CD4-positive, alpha-beta T cell treated with Interleukin-6 at 100 ng/mL for 8 hours (primary cell): ENCODE results near the gene MED22.

Source experiments
- DNase-seq: peaks from one replicate; pipeline ENCODE4 v3.0.0-alpha.2; 2020; ENCODE audit warnings: mixed read lengths, low spot score

The MED22 gene

DNA sequence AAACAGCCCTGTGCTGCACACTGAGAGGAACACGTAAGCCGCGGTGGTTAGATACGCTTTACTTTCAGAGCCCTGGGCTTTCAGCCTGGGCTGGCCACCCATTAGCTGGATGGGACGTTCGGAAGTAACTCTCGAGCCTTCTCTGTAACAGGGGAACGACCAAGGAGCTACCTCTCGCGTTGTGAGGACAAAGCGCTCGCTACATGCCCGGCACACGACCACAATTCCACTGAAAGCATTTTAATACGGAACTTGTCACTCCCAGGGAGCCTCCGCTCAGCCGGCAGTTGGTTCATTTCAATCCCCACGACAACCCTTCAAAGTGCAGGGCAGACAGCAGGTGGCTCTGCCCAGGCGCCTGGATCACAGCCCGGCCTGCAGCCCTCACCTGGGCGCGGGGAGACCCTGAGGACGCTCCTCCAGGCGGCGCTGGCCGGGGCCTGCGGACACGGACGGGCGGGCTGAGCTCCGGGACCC lies 8.0 kb upstream of the MED22 start:
- no peak for DNase-seq

DNA sequence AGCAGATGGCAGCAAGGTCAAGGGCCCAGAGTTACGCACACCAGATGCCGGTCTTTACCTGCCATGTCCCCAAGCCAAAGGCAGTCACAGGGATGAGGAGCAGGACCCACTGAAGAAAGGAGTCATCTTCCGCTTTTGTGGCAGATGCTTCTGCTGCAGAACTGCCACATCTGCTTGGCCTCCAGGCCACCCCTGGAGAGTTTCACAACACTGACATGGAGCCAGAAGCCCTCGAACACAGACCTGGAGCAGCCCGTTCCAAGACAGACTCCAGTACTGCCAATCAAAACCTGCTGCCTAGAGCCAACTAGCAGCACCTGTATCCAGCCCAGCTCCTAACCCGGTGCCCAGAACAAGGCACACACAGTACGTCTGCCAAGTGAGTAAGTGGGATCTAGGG lies 6.8 kb upstream of the MED22 start:
- no peak for DNase-seq

DNA sequence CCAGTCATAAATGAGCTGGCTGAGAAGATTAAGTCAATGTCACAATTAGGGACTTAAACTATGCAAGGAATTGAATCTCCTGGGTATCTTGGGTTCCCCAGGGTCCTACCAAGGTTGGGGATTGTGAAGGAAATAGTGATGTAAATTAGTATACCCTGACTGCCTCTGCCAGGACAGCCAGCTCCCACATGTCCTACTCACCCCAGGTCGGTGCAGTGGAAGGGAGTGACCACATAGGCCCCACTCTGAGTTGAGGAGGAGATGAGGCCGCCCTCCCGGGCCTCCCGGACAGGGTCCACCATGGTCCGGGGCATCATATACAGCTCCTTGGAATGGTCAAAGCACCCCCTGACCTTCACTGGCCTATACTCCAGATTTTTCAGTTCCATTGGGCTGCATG lies 5.6 kb upstream of the MED22 start:
- no peak for DNase-seq

DNA sequence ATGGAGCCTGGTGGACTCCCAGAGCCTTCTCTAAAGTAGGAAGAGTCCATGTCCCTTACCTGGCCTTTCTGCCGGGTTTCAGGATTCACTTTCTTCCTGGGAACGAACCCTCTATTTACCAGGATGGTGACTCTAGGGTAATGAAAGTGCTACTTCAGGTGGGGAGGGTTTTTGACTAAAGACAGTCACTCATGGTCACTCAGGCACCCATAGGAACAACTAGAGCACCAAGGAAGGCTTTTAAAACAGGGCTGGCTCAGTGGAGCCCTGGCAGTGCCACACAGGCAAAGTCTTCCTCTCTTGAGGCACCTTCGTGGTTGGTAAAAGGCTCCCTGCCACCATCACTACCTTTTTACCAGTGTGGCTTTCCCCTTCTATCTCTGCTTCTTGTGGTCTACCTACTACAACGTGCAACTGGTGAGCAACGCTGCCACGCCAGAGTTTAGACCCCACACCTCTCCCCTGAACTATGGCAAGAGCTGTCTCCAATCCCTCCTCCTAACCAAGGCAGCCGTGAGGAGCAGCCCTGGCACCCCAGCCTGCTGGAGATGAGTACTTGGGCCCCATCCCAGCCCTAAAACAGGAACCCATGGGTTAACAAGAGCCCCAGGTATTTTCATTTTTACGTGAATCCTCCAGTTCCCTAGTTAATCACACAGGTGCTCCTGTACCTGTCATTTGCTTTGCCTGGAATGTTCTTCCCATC lies 4.9 kb upstream of the MED22 start:
- DNase-seq: no peak

DNA sequence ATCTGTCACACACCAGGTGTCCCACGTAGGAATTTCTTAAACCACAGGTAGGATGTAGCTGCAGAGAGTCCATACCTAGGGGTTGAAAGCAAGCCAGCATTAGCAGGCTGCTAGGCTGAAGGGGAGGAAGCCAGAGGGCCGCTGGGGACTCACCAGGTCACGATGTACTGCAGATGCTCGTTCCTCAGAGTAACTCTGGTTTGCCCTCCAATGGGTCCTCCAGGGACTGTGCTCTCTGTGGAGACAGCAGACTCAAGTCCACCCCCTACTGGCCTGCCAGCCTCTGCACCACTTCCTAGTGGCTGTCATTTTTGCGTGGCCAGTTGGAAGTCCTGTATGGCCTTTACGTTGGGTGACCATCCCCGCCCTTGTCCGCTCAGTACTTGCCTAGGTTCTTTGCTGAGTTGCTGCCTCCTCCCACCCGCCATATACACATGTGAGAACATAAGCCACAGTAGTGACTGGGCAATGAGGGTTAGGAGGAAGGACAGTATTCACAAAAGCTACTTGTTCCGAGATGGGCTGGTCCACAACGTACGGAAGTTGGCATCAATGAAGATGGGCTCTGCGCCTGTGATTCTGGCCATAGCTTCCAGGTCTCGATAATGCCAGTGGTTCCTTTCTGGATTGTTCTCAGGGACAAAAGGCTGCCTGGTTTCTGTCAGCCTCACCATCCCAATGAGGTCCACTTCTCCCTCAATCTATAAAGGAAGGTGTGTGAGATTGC lies 4.1 kb upstream of the MED22 start:
- no peak for DNase-seq

DNA sequence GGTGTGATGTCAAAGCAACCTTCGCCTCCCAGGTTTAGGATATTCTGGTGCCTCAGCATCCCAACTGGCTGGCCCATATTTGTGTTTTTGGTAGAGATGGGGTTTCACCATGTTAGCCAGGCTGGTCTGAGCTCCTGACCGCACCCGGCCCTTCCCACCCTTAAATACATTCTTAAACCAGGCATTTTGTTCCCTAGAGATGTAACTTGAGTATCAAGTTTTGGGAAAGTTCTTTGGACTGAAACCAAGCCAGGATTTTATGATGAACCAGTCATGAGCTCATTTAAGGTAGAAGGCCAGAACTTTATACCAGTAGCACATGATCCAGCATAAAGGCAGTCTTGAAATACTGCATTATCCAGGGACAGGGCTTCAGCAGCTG lies 3.6 kb upstream of the MED22 start:
- DNase-seq: no peak

DNA sequence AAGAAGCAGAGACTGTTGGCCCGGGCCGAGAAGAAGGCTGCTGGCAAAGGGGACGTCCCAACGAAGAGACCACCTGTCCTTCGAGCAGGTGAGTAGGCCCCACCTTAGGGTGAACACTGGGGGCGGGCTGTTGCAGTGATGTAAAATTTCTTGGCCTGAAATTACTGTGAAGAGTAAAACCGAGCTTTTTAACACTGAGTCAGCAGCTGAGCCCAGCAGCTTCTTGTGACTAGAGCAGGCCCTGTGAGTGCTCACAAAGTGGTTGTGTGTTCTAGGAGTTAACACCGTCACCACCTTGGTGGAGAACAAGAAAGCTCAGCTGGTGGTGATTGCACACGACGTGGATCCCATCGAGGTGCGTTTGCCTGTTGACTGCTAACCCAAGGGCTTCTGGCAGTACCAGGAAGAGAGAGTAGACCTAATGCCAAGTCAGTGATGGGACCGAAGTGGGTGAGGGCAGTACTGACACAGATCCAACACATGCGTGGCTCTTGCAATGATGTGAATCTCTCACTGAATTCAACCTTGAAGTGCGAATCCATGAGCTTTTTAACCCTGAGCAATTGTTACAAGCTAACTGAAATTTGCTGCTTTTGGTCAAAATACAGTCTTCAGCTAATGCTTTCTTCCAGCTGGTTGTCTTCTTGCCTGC lies 2.2 kb upstream of the MED22 start:
- no peak for DNase-seq

DNA sequence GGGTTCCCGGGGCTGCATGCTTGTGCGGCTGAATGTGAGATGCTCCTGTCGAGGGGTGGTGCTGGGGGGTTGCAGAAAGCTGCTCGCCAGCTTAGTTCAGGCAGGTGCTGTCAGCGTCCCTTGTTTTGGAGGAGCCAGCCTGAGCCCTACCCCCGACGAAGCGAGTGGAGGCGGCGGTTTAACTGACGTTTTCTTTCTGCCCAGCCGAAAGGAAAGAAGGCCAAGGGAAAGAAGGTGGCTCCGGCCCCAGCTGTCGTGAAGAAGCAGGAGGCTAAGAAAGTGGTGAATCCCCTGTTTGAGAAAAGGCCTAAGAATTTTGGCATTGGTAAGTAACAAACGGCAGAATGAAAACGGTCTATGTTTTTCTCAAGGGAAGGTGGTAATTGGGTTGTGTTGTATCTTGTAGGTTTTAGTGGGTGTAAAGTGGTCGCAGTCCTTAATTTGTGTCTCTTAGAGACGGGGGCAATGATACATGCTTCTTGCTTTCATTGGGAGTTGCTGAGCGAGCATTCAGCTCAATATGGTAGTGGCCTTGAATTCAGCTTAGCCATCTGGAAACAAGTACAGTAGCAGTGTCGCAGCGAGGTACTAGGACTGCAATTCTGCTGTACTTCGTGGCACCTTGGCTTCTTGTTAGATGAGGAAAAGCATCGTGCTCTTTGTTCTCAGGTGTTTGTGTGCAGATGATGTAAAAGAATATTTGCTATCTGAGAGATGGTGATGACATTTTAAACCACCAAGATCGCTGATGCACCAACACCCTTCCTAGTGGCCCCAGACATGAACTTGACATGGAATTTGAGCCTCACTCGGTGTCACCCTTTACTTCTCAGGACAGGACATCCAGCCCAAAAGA lies 1.0 kb upstream of the MED22 start:
- no peak for DNase-seq

DNA sequence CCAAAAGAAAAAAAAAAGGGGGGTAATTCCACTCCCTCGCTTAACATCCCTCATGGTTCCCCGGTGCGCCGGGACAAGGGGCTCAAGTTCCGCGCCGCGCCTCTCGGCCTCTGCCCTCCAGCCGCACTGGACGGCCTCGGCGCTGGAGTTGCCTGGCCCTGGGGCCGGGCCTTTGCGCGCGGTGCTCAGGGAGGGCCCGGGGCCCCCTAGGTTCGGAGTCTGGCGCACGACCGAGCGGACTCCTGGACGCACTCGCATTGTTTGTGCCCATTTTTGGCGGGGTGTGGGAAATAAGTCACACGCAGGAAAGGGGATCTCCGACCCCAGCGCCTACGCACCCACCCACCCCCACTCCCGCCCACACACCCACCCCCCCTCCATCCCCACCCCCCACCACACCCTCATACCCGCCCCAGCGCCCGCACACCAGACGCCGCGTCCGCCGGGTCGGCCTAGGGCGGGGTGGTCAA lies 381 bp downstream of the MED22 start:
- peak; percentile 35 for DNase-seq

DNA sequence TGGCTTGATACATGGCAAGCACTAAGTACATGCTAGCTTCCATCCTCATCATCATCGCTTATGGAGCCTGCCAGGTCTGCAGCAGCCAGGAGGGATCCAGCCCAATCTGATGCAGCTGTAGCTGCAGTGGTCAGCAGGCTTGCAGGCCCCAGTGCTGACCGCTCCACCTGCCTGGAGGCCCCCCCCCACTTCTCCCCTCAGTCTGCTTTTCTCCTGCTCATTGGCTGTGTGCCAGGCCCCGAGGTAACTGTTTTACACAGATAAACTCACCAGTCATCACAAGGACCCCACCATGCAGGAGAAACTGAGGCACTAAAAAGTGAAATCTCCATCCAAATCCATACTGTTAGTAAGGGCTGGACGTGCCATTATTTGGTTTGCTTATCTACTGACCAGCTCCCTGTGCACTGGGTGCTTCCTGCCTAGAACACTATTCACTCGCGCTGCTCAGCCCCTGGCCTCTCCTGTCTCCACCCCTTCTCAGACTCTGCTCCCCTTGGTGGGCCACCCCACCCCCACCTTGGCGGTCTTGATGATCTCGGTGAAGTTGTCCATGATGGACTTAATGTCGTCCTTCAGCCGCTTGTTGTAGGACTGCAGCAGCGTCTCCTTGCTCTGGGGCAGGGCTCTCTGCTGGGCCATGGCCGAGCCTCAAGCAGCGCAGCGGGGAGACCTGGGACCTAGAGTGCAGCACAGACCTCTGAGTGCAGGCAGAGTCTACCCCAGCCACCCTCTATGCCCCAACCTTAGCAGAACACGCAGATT lies 1.7 kb downstream of the MED22 start:
- no peak for DNase-seq

DNA sequence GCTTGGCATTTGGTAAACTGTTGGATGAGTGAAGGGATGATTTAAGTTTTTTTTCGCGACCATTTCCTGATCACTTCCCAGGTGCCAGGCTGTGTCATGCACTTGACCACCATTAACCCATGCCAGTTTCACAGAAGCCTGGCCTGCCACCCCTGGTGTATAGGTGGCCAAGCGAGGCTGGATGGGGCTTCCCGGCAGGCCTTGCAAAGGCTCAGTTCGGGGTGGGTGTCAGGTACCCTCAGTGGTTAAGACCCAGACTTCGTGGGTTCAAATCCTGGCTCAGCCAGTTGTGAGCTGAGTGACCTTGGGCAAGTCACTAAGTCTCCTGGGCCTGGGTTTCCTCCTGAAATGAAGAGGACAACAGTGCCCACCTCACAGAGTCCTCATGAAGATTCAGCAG lies 2.3 kb downstream of the MED22 start:
- DNase-seq: no peak

DNA sequence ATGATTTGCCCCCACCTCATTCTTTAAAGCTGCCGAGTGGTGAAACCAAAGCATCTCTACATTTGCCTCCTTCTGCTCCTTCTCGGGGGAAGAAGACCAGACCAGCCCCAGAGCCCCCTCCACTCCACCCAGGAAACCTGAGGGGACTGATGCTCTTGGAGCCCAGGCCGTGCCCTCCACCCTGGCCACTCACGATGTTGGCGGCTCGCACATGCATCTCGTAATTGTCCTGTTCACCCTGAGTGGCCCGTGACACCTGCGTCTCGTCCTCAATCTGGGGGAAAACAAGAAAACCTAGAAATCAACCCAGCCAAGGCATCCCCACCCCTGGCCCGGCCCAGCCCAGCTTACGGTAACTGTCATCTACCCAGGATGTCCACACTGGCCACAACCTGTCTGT lies 3.0 kb downstream of the MED22 start:
- no peak for DNase-seq

DNA sequence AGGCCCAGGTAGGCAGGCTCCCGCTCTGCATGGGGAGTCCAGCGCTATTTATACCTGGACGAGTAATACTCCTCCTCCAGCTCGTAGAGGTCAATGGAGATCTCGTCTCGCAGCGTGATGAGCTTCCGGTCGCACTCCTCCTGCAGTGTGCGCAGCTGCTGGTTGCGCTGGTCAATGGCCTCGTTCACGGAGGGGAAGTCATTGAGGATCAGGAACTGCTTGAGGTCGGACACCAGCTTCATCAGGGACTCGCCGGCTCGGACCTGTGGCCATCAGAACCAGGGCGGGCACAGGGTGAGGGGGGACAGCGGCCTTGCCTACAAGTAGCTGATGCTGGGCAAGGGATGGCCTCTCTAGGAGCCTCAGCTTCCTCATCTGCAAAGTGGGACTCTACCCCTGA lies 3.9 kb downstream of the MED22 start:
- DNase-seq: no peak

DNA sequence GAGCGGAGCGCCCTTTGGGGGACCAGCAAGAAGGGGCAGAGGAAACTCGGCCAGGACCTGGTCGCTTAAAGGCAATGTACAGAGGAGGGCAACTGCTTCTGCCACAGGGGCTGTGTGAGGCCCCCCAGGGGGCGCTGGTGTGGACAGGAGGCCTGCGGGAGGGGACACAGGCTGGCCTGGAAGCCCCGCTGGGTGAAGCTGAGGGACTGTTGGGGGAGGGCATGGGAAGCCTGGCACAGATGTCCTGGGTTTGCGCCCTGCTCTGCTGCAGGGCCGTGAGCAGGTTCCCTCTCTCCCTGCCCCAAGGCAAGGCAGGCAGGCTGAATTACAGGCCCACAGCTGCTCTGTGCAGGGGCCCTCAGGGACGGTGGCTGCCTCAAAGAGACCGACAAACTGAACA lies 5.4 kb downstream of the MED22 start:
- no peak for DNase-seq

DNA sequence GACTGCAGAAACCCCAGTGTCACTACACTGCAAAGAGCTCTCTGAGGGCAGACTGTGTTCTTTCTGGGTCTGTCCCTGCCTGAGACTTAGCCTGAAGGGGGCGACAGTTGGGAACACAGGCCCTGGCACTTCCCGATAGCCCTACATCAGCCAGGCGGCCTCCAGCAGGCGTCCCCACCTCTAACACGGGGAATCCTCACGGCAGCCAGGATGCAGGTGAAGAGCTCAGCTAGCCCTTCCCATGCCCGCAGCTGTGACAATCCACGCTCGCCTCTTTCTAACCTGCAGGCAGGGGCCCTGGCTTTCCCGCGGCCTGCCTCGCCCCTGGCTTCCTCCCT lies 5.9 kb downstream of the MED22 start:
- no peak for DNase-seq

DNA sequence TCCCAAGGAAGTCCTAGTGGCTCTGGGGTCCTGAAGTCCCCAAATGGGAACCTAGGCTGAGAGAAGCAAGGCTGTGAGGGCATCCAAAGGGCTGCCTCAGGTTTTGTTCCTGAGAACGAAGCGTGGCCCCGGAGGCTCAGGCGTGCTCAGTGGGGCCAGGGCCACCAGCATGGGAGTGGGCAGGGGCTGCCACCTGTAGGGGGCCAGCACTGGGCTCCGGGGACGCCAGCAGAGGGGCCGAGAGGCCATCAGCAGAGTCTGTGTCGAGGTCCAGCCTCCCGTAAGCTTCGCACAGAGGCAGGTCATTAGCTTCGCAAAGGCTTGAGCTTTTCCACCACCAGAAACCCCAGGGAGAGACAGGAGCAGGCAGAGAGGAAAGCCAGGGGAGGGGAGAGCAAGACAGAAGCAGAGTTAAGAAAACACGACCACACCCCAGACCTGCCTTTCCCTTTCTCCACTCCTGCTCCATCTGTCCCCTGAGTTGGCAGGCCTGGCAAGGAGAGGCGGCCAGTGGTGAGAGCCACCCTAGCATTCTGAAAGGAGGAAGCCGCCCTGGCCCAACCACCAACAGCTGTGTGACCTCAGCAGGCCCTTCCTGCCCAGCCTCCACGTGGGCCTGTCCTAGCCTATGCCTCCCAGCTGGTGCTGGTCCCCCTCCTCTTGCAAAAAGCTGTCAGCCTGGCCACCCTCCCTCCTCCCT lies 6.4 kb downstream of the MED22 start:
- DNase-seq: no peak

DNA sequence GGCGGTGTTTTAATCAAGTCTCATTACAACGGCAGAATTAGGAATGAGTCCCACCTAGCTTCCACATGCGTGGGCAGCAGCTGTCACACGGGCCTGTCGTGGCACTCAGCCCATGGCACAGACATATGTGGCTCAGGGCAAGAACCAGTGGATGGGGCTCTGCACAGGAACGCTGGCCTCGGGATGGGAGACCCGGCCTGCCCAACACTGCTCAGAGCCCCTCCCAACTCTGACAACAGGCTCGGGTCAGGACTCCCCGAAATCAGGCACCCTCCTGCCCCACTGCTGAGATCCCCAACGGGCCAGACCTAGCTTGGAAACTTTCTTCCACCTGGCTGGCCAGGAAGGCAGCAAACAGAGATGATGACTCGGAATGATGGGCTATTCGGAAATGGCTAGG lies 7.0 kb downstream of the MED22 start:
- no peak for DNase-seq

DNA sequence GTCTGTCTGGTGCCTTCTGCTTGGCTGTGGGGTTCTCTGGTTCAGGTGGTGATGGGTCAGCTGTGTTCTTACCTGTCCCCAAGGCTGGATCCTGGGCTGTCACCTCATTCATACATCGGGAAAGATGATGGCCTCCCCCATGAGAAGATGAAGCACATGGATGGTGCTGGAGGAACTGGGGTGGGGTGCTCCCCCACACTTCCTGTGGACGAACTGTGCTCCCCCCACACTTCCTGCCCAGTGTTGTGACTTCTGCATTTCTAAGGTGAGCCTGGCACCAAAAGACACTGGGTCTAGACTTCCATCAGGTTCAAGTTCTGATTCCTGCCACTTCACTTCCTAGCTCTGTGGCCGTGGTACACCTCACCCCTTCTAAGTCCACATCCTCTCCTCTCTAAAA lies 7.7 kb downstream of the MED22 start:
- DNase-seq: no peak

DNA sequence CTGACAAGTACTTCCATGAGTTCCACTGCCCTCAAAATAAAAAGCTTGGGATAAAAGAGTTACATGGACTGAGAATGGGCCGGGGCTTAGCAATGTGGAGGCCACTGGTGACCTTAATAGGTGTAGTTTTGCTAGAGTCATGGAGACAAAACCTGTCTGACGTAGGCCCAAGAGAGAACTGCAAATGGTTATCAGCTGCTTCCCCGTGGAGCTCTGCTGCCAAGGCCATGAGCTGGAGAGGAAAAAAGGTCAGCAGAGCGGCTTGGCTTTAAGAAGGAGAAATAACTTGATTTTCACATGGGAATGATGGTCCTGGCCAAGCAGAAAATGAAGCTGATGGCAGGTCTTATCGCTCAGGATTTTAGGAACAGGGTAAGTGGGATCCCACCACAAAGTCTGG lies 8.3 kb downstream of the MED22 start:
- no peak for DNase-seq

DNA sequence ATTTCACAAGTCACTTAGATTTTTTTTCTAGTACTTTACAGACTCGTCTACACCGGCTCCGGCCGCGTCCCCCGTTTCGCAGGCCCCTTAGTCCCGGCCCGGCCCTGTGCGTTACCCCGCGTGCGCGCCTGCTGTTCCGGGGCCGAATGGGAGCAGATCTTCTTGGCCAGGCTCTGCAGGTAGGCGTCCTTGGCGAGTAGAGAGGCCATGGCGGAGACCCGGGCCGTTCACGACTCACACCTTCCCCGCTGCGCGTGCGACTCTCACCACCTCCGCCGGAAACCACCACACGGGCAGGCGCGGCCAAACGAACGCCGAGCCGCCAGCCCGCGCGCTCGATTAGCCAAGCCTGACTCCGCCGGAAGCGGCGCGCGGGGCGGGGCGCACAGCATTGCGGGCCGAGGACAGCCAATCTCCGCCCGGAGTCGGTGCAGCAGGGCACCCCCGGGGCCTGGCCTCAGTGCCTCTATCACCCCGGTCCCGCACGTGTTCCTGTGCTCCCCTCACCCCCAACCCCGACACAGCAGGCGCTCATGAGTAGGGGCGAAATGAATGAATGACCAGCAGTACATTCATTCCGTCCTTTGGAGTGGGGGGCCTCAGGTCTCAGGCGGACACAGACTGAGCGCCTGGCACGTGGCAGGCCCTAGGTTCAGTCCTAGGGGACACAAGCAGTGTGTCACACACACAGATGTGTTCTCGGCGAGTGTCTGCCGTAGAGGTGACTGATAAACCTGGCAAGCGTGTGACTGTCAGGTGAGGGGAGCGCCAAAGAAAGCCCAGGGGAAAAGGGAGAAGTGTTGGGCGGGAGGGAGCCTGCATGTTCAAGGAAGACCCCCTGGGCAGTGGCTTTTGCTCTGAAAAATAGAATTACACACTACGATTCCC lies 11.8 kb downstream of the MED22 start, which contains the start of gene SURF6:
TSS of gene SURF6 (minus strand) at position 265 of the 888 bp plus-strand sequence. CDS start at position 209, 56 bp downstream.
- DNase-seq: peak; percentile 89
